PC-9 (cell line): ENCODE measurements around the gene SFSWAP. TPM values are rescaled to one million over a fixed set of nuclear protein-coding genes. Genes with fewer than 3 reads are reported as not detected.
A peak's percentile ranks its signal among the peaks of the same experiment; 100 is the strongest.

ENCODE experiments used
- BruUV-seq: library from RNA; stranded (reverse); fragments of 400-500 nt; replicated peaks from 2 replicates; lab custom pipeline; 2021; lab: Mats Ljungman, UMichigan
- CTCF ChIA-PET: fragments of 300-600 bp; sonication (Branson Sonifier 250); formaldehyde crosslinking; loops from one replicate; lab custom pipeline; 2022; ENCODE audit warnings: antibody characterized with exemption; lab: Charles Lee
- POLR2A ChIA-PET: fragments of 300-600 bp; sonication (Branson Sonifier 250); formaldehyde crosslinking; loops from one replicate; lab custom pipeline; 2022; ENCODE audit warnings: antibody characterized with exemption; ENCODE audit not compliant: unreplicated experiment; lab: Charles Lee
- DNase-seq, 2 experiments: peaks; one replicate each; pipeline versions ENCODE4 v3.0.0 to v3.0.0-alpha.2; 2015 to 2022; ENCODE audit warnings: mixed read lengths in 1 of 2
- H2AFZ ChIP-seq: fragments of 200-600 bp; sonication (generic); 2 replicates; pipeline ENCODE4 v1.8.1; 2017; ENCODE audit warnings: antibody characterized with exemption
- H3F3A ChIP-seq: fragments of 200-600 bp; sonication (generic); 2 replicates; pipeline ENCODE4 v1.8.1; 2017; ENCODE audit warnings: antibody characterized with exemption, mild to moderate bottlenecking, low read depth; ENCODE audit not compliant: insufficient read depth
- H3K27ac ChIP-seq: fragments of 200-600 bp; sonication (generic); 2 replicates; pipeline ENCODE4 v1.6.1; 2016; ENCODE audit warnings: mixed run types
- H3K27me3 ChIP-seq: fragments of 200-600 bp; sonication (generic); 2 replicates; pipeline ENCODE4 v1.6.1; 2016; ENCODE audit warnings: low read depth, mixed run types; ENCODE audit not compliant: insufficient read depth
- H3K36me3 ChIP-seq: fragments of 200-600 bp; sonication (generic); 2 replicates; pipeline ENCODE4 v1.6.1; 2016; ENCODE audit warnings: low read depth, mixed run types
- H3K4me1 ChIP-seq: fragments of 200-600 bp; sonication (generic); replicated peaks from 2 replicates; pipeline ENCODE4 v1.6.1; 2016; ENCODE audit warnings: mixed run types; ENCODE audit not compliant: insufficient read depth
- H3K4me2 ChIP-seq: fragments of 200-600 bp; sonication (generic); 2 replicates; pipeline ENCODE4 v1.6.1; 2017; ENCODE audit warnings: mixed run types
- H3K4me3 ChIP-seq: fragments of 200-600 bp; sonication (generic); 2 replicates; pipeline ENCODE4 v1.6.1; 2016; ENCODE audit warnings: mixed run types
- H3K79me2 ChIP-seq: fragments of 200-600 bp; sonication (generic); 2 replicates; pipeline ENCODE4 v1.6.1; 2017; ENCODE audit warnings: low read depth, mixed run types
- H3K9me2 ChIP-seq: fragments of 200-600 bp; sonication (generic); 2 replicates; pipeline ENCODE4 v1.8.1; 2017; ENCODE audit warnings: mild to moderate bottlenecking; ENCODE audit not compliant: insufficient read depth
- H3K9me3 ChIP-seq: fragments of 200-600 bp; sonication (generic); 2 replicates; pipeline ENCODE4 v1.8.1; 2016; ENCODE audit warnings: low read depth; ENCODE audit not compliant: insufficient read depth
- H4K20me1 ChIP-seq: fragments of 200-600 bp; sonication (generic); 2 replicates; pipeline ENCODE4 v1.8.1; 2017; ENCODE audit not compliant: insufficient read depth
- EZH2 ChIP-seq: fragments of 200-600 bp; sonication (generic); IDR thresholded peaks from 2 replicates; pipeline ENCODE4 v1.8.0; 2017; ENCODE audit warnings: antibody characterized with exemption, low read depth
- intact Hi-C: fragments of 100-400 bp; cut with micrococcal nuclease; formaldehyde crosslinking; loops from one replicate; pipeline ENCODE4 v1.10.0; 2022; ENCODE audit not compliant: unreplicated experiment
- total RNA-seq: library from RNA; stranded (reverse); gene quantifications from 2 replicates; pipeline ENCODE4 v1.2.3, GENCODE V29; 2021
- TF ChIP-seq, protein P1 (sequence below): fragments of 200-600 bp; sonication (generic); conservative IDR thresholded peaks from 2 replicates; pipeline ENCODE4 v1.6.1; 2017; ENCODE audit warnings: mixed run types, antibody characterized with exemption, mild to moderate bottlenecking, moderate library complexity

SFSWAP gene
- total RNA-seq, 1 experiment from 2014 or later = 40.7 TPM

DNA sequence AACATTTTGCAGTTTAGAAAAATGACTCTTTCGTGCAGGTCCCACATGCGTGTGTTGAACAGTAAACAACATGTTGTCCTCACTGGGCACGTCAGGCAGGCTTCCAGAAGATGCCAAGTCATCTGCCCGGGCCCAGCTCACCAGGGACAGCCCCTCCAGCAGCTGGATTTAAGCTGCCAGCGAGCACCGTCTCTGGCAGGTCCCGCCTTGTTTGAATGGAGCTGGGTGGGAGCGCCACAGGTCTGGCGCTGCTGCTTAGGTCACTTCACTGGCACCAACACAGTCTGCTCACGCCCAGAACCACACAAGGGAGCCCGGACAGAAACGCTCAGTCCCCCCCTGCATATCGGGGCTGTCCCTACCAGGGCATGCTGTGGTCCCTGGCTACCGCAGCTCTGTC is 84.2 kb downstream of the SFSWAP start:
- Histone ChIP-seq H3K4me2 (no peak overlapping the region), H3K4me3 (no peak overlapping the region), H3K36me3 (peaks cover 9% of the 10 kb centered on the region; the same call in 1 of the 2 replicates), H3K27ac (no peak overlapping the region), H3F3A (peaks cover 8% of the 10 kb centered on the region), H4K20me1 (no peaks in the 10 kb centered on the region), H3K27me3 (no peaks in the 10 kb centered on the region), H3K4me1 (no peaks in the 10 kb centered on the region), H3K9me3 (no peaks in the 10 kb centered on the region), H3K9me2 (no peaks in the 10 kb centered on the region), H2AFZ (no peak overlapping the region), H3K79me2 (no peaks in the 10 kb centered on the region)
- TF ChIP-seq, protein P1, sequence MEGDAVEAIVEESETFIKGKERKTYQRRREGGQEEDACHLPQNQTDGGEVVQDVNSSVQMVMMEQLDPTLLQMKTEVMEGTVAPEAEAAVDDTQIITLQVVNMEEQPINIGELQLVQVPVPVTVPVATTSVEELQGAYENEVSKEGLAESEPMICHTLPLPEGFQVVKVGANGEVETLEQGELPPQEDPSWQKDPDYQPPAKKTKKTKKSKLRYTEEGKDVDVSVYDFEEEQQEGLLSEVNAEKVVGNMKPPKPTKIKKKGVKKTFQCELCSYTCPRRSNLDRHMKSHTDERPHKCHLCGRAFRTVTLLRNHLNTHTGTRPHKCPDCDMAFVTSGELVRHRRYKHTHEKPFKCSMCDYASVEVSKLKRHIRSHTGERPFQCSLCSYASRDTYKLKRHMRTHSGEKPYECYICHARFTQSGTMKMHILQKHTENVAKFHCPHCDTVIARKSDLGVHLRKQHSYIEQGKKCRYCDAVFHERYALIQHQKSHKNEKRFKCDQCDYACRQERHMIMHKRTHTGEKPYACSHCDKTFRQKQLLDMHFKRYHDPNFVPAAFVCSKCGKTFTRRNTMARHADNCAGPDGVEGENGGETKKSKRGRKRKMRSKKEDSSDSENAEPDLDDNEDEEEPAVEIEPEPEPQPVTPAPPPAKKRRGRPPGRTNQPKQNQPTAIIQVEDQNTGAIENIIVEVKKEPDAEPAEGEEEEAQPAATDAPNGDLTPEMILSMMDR = no peak
- TF ChIP-seq EZH2 = no peak
- ChIA-PET POLR2A (no interaction called here), CTCF (no interaction called here)
- intact Hi-C loops = no loop called here
- DNase-seq = no peak
- no TSS peak for BruUV-seq

DNA sequence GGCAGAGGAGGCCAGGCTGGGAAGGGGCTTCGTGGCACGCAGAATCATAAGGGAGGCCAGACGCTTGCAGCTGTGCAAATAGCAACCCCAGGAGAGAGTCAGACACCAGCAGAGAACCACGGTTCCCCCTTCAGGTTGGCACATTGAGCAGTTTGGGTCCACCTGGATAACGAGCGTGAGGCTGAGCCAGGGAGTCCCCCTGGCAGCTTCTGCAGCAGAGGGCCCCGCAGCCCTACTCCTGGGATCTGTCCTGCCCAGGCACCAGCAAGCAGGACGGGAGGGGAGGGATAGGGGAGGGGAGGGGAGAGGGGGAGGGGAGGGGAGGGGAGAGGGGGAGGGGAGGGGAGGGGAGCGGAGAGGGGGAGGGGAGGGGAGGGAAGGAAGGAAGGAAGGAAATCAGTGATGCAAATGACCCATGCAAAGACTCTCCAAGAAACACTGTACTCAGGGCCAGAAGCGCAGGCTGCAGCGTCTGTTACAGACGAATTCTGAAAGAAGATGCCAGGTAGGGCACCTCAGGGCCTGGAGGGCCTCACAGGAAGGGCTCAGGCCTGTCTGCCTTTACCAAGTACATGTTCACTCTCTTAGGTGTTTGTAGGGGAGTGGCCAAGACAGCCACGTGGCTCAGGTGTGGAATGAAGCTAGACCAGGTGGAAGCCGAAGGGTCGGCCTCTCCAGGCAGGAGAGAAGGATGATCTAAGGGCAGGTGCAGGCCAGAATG is 85.0 kb downstream of the SFSWAP start:
- no peaks in the 10 kb centered on the region for H3K9me2 ChIP-seq
- POLR2A ChIA-PET = interaction anchor here (0.7 kb wide), 2 partner anchors 33 to 85 kb away, joined by 3 to 8 read pairs; no protein-coding TSS in a partner anchor
- no peaks in the 10 kb centered on the region for H3K79me2 ChIP-seq
- CTCF ChIA-PET = no interaction called here
- intact Hi-C loops = no loop called here
- no peak for TF ChIP-seq EZH2
- TF ChIP-seq, protein P1 = no peak
- H2AFZ ChIP-seq = no peak overlapping the region
- no peaks in the 10 kb centered on the region for H3K27me3 ChIP-seq
- no peak overlapping the region for H3K4me2 ChIP-seq
- no peaks in the 10 kb centered on the region for H3K4me1 ChIP-seq
- peaks cover 1% of the 10 kb centered on the region; the same call in 1 of the 2 replicates for H3K36me3 ChIP-seq
- no TSS peak for BruUV-seq
- H3K27ac ChIP-seq = no peak overlapping the region
- H4K20me1 ChIP-seq = no peaks in the 10 kb centered on the region
- H3K9me3 ChIP-seq = no peaks in the 10 kb centered on the region
- H3F3A ChIP-seq = peaks cover 12% of the 10 kb centered on the region
- H3K4me3 ChIP-seq = no peak overlapping the region
- DNase-seq = peak; percentile 55 to 70

DNA sequence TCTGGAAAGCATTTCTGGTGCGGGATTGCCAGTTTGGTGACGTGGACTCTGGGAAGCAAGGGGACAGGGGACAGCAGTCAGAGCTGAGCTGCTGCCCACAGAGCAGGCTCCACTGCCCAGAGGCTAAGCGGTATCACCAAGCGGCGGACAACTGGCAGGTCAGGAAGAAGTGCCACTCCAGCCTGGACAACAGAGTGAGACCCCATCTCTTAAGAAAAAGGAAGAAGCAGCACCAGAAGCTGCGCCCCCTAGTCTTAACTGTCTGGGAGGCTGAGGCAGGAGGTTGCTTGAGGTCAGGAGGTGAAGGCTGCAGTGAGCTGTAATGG is 85.5 kb downstream of the SFSWAP start:
- CTCF ChIA-PET = no interaction called here
- H3F3A ChIP-seq = peaks cover 7% of the 10 kb centered on the region; the same call in 1 of the 2 replicates

More for the DNA sequence above, 85.5 kb downstream of the SFSWAP start:
- no peak for DNase-seq
- POLR2A ChIA-PET = interaction anchor here (0.7 kb wide), 2 partner anchors 33 to 86 kb away, joined by 3 to 8 read pairs; no protein-coding TSS in a partner anchor
- no peak for TF ChIP-seq EZH2
- TF ChIP-seq, protein P1 = no peak
- no peaks in the 10 kb centered on the region for H3K9me2 ChIP-seq
- H2AFZ ChIP-seq = no peak overlapping the region
- H3K4me2 ChIP-seq = no peak overlapping the region
- no peaks in the 10 kb centered on the region for H3K27me3 ChIP-seq
- no peaks in the 10 kb centered on the region for H3K9me3 ChIP-seq
- H3K27ac ChIP-seq = no peak overlapping the region
- intact Hi-C loops = no loop called here
- H4K20me1 ChIP-seq = no peaks in the 10 kb centered on the region
- no peaks in the 10 kb centered on the region for H3K4me1 ChIP-seq
- H3K36me3 ChIP-seq = no peaks in the 10 kb centered on the region; the same call in 1 of the 2 replicates
- H3K4me3 ChIP-seq = no peak overlapping the region
- no TSS peak for BruUV-seq
- H3K79me2 ChIP-seq = no peaks in the 10 kb centered on the region
